Caco-2 (cell line): ENCODE measurements around the gene NSUN2. TPM values are rescaled to one million over a fixed set of nuclear protein-coding genes. Genes with fewer than 3 reads are reported as not detected.
"Not testable (repeated sequence)": the region's sequence is repeated elsewhere in the genome, so short reads cannot be mapped to it uniquely, and the experiment has no call there.

Experiments used
- BruUV-seq: library from RNA; stranded (reverse); fragments of 400-500 nt; replicated peaks from 2 replicates; lab custom pipeline; 2021; lab: Mats Ljungman, UMichigan
- CTCF ChIA-PET: fragments of 300-600 bp; sonication (Branson Sonifier 250); formaldehyde crosslinking; loops from one replicate; lab custom pipeline; 2022; ENCODE audit warnings: antibody characterized with exemption; lab: Charles Lee
- POLR2A ChIA-PET: fragments of 300-600 bp; sonication (Branson Sonifier 250); formaldehyde crosslinking; loops from one replicate; lab custom pipeline; 2022; ENCODE audit warnings: antibody characterized with exemption; lab: Charles Lee
- DNase-seq, 2 experiments: peaks; one replicate each; pipeline versions ENCODE4 v3.0.0 to v3.0.0-alpha.2; 2020 to 2022
- H3K27me3 ChIP-seq: replicated peaks from 2 replicates; pipeline ENCODE4 v1.6.0; 2011; ENCODE audit warnings: low read length; ENCODE audit not compliant: control insufficient read depth, insufficient read depth
- H3K36me3 ChIP-seq: 2 replicates; pipeline ENCODE4 v1.5.1; 2011; ENCODE audit warnings: low read length; ENCODE audit not compliant: control insufficient read depth, insufficient read depth
- H3K4me1 ChIP-seq: fragments of 250-450 bp; sonication (Bioruptor Pico); 2 replicates; pipeline ENCODE4 v1.5.1; 2020; ENCODE audit warnings: mild to moderate bottlenecking
- H3K4me3 ChIP-seq: 2 replicates; pipeline ENCODE4 v1.5.1; 2011; ENCODE audit warnings: low read depth, mild to moderate bottlenecking, control low read depth, low read length
- H3K9me3 ChIP-seq: fragments of 250-450 bp; sonication (Bioruptor Pico); 2 replicates; pipeline ENCODE4 v1.5.1; 2020; ENCODE audit warnings: mild to moderate bottlenecking, moderate library complexity
- H3K27ac Mint-ChIP-seq: one replicate; pipeline ENCODE4 v1.8.0; 2022; ENCODE audit warnings: mixed read lengths; ENCODE audit not compliant: unreplicated experiment
- H3K27me3 Mint-ChIP-seq: one replicate; pipeline ENCODE4 v1.8.0; 2022; ENCODE audit warnings: mixed read lengths; ENCODE audit not compliant: insufficient read depth, unreplicated experiment
- H3K36me3 Mint-ChIP-seq: one replicate; pipeline ENCODE4 v1.8.0; 2022; ENCODE audit warnings: mild to moderate bottlenecking, mixed read lengths; ENCODE audit not compliant: insufficient read depth, unreplicated experiment
- H3K4me1 Mint-ChIP-seq: one replicate; pipeline ENCODE4 v1.8.0; 2022; ENCODE audit warnings: low read depth, mixed read lengths; ENCODE audit not compliant: unreplicated experiment
- H3K4me3 Mint-ChIP-seq: one replicate; pipeline ENCODE4 v1.8.0; 2022; ENCODE audit warnings: mild to moderate bottlenecking, moderate library complexity, mixed read lengths; ENCODE audit not compliant: unreplicated experiment
- H3K9me3 Mint-ChIP-seq: one replicate; pipeline ENCODE4 v1.8.0; 2022; ENCODE audit warnings: mixed read lengths; ENCODE audit not compliant: unreplicated experiment
- CTCF ChIP-seq, 2 experiments: fragments of 200-600 bp in 1 of 2; IDR thresholded peaks; 1 replicate in 1 of 2; 2 replicates in 1 of 2; pipeline versions ENCODE4 v1.5.1 to v1.8.0; 2011 to 2022; ENCODE audit warnings: antibody characterized with exemption in 1 of 2, control low read depth in 1 of 2, inconsistent platforms in 1 of 2, low read depth in 1 of 2, low read length in 1 of 2, mild to moderate bottlenecking in 1 of 2, moderate library complexity in 1 of 2; ENCODE audit not compliant: insufficient read depth in 1 of 2, severe bottlenecking in 1 of 2, unreplicated experiment in 1 of 2
- intact Hi-C: fragments of 100-400 bp; cut with micrococcal nuclease; formaldehyde crosslinking; loops from one replicate; pipeline ENCODE4 v1.10.0; 2022; ENCODE audit not compliant: unreplicated experiment
- total RNA-seq: library from RNA; stranded (reverse); gene quantifications from 2 replicates; pipeline ENCODE4 v1.2.3, GENCODE V29; 2022

NSUN2 gene
- total RNA-seq, 1 experiment from 2014 or later = 93.8 TPM

GRCh38 chr5:6649681-6650080 is 16.8 kb upstream of the NSUN2 start:
- H3K4me1 Mint-ChIP-seq = no peaks in the 10 kb centered on the region
- TF ChIP-seq CTCF (IDR thresholded peaks at IDR 0.05; ENCODE audit: insufficient read depth in 1 of 2, low read depth in 1 of 2, low read length in 1 of 2, severe bottlenecking in 1 of 2, unreplicated experiment in 1 of 2) = no peak
- Histone ChIP-seq H3K4me1 (no peaks in the 10 kb centered on the region), H3K9me3 (no peaks in the 10 kb centered on the region), H3K4me3 (no peak overlapping the region), H3K27me3 (no peaks in the 10 kb centered on the region), H3K36me3 (no peaks in the 10 kb centered on the region)
- H3K27ac Mint-ChIP-seq = no peak overlapping the region
- no peak for DNase-seq
- H3K27me3 Mint-ChIP-seq = no peaks in the 10 kb centered on the region
- peaks cover 4% of the 10 kb centered on the region for H3K36me3 Mint-ChIP-seq
- intact Hi-C loops = no loop called here
- POLR2A ChIA-PET = no interaction called here
- no peak overlapping the region for H3K4me3 Mint-ChIP-seq
- CTCF ChIA-PET = no interaction called here
- BruUV-seq = no TSS peak
- H3K9me3 Mint-ChIP-seq = no peaks in the 10 kb centered on the region

- Histone ChIP-seq H3K36me3 (no peaks in the 10 kb centered on the region), H3K4me3 (no peak overlapping the region), H3K4me1 (no peaks in the 10 kb centered on the region), H3K27me3 (no peaks in the 10 kb centered on the region), H3K9me3 (no peaks in the 10 kb centered on the region)
- intact Hi-C loops = no loop called here
- no peak for TF ChIP-seq CTCF (IDR thresholded peaks at IDR 0.05; ENCODE audit: insufficient read depth in 1 of 2, low read depth in 1 of 2, low read length in 1 of 2, severe bottlenecking in 1 of 2, unreplicated experiment in 1 of 2)
- no peak overlapping the region for H3K27ac Mint-ChIP-seq
- no TSS peak for BruUV-seq
- ChIA-PET CTCF (no interaction called here), POLR2A (no interaction called here)
- H3K36me3 Mint-ChIP-seq = peaks cover 5% of the 10 kb centered on the region
- H3K27me3 Mint-ChIP-seq = no peaks in the 10 kb centered on the region
- DNase-seq = no peak
- no peaks in the 10 kb centered on the region for H3K4me1 Mint-ChIP-seq
- H3K4me3 Mint-ChIP-seq = no peak overlapping the region
- H3K9me3 Mint-ChIP-seq = no peaks in the 10 kb centered on the region
Observed at GRCh38 chr5:6649186-6649585, 16.3 kb upstream of the NSUN2 start.

GRCh38 chr5:6645571-6646362 is 12.9 kb upstream of the NSUN2 start:
- CTCF ChIA-PET = not testable (repeated sequence)

More at GRCh38 chr5:6645571-6646362, 12.9 kb upstream of the NSUN2 start:
- H3K27me3 Mint-ChIP-seq, H3K4me3 Mint-ChIP-seq, H3K36me3 Mint-ChIP-seq, H3K27me3 ChIP-seq, H3K36me3 ChIP-seq, H3K9me3 ChIP-seq, H3K9me3 Mint-ChIP-seq, intact Hi-C loops, DNase-seq, H3K27ac Mint-ChIP-seq, POLR2A ChIA-PET, BruUV-seq, H3K4me1 ChIP-seq, H3K4me1 Mint-ChIP-seq, H3K4me3 ChIP-seq: not testable (repeated sequence)
